Erythroblast (primary cell): ENCODE measurements around the gene EXOSC6.
A peak's percentile ranks its signal among the peaks of the same experiment; 100 is the strongest.
"Not testable (repeated sequence)": the region's sequence is repeated elsewhere in the genome, so short reads cannot be mapped to it uniquely, and the experiment has no call there.

ENCODE experiments used
- DNase-seq, 2 experiments: peaks; one replicate each; lab custom pipeline; 2025; lab: John Stamatoyannopoulos, UW
- GATA1 ChIP-seq: IDR thresholded peaks from 2 replicates; pipeline ENCODE4 v1.6.1; 2011; ENCODE audit warnings: low read depth, mild to moderate bottlenecking, control low read depth, low read length, moderate library complexity
- POLR2A ChIP-seq: IDR thresholded peaks from 2 replicates; pipeline ENCODE4 v1.6.1; 2011; ENCODE audit warnings: mild to moderate bottlenecking, low read length

EXOSC6 gene

DNA sequence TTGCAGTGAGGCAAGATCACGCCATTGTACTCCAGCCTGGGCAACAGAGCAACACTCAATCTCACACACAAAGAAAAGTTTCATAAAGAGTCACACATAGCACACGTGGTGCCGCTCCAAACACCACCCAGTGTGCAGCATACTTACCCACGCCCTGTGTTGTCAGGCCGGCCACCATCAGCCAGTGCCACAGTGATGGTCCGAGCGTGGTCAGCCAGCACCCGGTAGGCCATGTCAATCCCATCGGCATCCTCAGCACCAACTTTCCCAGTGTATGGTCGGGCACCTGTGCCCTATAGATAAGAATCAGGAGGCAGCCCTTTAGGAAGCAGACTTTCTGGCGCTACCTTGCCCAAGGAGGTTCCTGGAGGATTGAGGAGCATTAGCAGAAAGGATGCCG, 17.7 kb upstream of the EXOSC6 start:
- TF ChIP-seq POLR2A (no peak), GATA1 (no peak)
- DNase-seq: no peak

DNA sequence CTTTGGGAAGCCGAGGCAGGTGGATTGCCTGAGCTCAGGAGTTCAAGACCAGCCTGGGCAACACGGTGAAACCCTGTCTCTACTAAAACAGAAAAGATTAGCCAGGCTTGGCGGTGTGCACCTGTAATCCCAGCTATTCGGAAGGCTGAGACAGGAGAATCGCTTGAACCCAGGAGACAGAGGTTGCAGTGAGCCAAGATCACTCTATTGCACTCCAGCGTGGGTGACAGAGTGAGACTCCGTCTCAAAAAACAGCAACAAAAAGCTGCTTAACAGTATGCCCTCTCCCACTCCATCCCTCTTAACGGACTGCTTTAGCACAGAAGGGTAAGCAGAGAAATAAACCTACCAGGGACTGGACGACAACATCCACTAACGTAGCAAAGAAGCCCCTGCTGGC, 16.2 kb upstream of the EXOSC6 start:
- DNase-seq: not testable (repeated sequence)

DNA sequence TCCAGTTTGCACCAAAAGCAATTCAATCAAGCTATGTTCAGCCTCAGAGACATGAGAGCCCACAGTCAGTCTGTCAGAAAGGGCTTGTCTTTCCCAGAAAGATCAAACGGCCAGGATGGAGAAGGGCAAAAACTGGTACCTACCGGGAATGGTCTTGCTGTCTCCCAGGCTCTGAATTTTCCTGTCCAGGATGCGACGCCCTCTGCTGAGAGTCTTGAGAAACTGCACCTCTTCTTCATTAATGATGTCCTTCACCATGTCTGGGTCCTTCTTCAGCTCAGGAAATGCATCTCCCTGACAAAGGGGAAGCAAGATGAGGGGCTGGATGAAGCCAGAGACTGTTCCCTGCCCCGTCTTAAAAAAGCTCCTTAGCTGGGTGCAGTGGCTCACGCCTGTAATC, 15.8 kb upstream of the EXOSC6 start:
- no peak for TF ChIP-seq POLR2A
- no peak for TF ChIP-seq GATA1
- peak; percentile 41 to 53 for DNase-seq

DNA sequence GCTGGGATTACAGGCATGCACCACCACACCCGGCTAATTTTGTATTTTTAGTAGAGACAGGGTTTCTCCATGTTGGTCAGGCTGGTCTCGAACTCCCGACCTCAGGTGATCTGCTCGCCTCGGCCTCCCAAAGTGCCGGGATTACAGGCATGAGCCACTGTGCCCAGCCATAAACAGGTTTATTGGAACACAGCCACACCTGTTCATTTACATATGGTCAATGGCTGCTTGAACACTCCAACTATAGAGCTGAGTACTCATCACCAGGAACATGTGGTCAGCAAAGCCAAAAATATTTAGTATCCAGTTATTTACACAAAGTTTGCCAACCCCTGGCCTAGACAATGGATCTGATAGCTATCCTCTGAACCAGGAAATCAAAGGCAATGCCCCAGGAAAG, 8.2 kb upstream of the EXOSC6 start:
- not testable (repeated sequence) for DNase-seq

DNA sequence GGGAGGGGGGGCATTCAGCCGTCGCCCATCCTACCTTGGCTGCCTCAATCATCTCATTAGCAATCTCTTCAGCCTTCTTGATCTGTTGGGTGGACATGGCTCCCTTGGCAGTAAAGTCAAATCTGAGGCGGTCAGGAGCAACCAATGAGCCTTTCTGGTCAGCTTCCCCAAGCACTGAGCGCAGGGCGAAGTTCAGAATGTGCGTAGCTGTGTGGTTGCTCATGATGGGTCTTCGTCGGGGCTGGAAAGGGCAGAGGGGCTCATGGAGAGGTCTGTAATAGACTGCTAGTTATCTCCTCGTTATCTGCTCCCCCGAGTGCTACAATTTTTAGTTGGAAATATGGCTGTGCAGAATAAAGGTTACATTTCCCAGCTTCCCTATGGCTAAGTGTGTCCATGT, 7.2 kb upstream of the EXOSC6 start:
- TF ChIP-seq POLR2A (no peak), GATA1 (no peak)
- DNase-seq: no peak

DNA sequence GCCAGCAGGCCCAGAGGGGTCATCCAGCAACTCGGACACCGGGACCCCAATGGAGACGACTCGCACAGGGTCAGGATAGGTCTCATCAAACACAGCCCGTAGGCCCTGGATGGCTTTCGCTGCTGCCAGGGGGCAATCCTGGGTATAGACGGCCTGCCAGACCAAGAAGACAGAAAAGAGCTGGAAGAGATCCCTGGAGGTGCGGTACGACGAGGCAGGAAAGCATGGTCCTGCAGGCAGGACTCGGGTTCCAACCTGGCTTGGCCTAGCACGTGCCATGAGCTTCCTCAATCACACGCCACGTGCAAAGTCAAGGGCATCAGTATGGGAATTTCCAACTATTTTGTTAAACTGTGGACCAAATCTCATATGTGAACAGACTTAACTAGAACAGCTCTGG, 6.3 kb upstream of the EXOSC6 start:
- TF ChIP-seq GATA1 (no peak), POLR2A (no peak)
- DNase-seq: no peak

DNA sequence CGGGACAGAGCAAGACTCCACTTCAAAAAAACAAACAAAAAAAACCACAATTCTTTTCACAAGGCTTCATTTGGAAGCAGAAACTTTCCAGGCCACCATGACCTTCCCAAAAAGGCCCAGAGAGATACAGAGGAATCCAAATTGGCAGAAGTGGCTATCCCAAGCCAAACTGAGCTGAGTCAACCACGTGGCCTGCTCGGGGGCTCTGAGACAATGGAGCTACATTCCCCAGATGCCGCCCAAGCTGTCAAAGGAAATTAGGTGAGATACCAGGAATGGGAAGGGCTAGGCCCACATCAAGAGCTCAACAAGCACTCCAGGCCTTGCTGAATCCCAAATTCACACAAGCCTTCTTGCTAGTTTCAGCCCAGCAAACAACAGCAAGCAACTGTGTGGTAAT, 5.7 kb upstream of the EXOSC6 start:
- TF ChIP-seq GATA1: no peak
- TF ChIP-seq POLR2A: no peak
- DNase-seq: no peak

DNA sequence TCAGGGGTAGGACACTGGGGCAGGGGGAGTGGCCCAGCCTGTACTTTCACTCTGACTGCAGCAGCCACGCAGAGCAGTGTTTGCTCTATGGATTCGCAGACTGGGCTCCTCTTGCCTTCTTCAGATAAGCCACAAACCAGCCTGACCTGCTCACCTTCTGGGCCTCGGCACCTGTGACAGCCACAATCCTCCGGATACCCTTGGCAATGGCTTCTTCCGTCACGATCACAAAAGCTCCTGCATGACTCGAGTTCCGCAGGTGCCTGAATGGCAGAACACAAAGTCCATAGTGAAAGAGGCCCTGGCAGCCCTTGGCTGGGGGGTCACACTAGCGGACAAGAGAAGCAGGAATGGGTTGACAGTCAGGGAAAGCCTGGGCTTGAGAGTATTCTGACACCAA, 3.8 kb upstream of the EXOSC6 start:
- TF ChIP-seq POLR2A (no peak), GATA1 (no peak)

DNA sequence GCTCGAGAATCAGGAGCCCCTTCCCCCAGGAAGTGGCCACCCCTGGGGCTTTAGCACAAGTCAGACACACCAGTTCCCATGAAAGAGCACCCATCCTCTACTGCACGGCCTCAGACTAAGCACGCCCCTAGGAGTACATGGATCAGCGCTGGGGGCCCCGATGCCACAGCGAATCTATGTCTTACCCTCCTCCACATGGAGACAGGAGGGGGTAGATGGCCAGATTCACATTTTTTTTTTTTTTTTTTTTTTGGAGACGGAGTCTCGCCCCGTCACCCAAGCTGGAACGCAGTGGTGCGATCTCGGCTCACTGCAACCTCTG, 3.2 kb upstream of the EXOSC6 start:
- no peak for DNase-seq
- TF ChIP-seq POLR2A (no peak), GATA1 (no peak)

More for the DNA sequence above, 3.8 kb upstream of the EXOSC6 start:
- DNase-seq: no peak

DNA sequence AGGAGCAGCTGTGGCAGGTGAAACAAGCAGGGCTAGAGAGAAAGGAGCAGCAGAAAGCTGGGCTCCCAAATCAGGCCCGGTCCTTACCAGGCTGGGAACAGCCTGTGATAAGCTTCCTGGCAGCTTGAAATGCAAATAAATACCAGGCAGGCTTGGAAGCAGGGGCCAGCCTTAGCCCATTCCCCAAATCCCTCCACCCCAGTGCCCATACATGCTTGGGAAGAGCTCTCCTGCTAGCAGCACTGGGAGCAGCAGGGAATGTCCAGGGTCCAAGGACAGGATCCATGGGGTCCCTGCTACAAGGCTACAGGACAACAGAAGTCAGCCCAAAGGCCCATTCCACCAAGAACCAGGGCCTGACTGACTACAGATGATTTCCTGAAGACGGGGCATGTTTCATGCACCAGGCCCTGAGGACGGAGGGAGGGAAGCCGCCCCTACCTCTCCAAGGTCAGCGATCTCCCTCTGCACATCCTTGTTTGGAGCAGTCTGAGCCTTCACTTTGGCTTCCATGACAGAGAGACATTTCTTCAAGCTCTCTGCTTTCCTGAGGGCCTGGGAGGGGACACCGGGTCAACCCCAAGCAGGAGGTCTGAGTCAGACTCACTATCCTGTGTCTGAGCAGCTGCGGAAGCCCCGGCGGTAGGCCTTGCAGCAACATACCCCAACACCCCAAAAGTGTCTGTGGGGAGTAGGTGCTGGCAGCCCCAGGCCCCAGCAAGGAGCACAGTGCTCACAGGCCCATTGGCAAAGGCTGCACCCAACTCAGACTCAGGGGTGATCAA, 2.6 kb upstream of the EXOSC6 start:
- TF ChIP-seq POLR2A (no peak), GATA1 (no peak)
- DNase-seq: no peak

DNA sequence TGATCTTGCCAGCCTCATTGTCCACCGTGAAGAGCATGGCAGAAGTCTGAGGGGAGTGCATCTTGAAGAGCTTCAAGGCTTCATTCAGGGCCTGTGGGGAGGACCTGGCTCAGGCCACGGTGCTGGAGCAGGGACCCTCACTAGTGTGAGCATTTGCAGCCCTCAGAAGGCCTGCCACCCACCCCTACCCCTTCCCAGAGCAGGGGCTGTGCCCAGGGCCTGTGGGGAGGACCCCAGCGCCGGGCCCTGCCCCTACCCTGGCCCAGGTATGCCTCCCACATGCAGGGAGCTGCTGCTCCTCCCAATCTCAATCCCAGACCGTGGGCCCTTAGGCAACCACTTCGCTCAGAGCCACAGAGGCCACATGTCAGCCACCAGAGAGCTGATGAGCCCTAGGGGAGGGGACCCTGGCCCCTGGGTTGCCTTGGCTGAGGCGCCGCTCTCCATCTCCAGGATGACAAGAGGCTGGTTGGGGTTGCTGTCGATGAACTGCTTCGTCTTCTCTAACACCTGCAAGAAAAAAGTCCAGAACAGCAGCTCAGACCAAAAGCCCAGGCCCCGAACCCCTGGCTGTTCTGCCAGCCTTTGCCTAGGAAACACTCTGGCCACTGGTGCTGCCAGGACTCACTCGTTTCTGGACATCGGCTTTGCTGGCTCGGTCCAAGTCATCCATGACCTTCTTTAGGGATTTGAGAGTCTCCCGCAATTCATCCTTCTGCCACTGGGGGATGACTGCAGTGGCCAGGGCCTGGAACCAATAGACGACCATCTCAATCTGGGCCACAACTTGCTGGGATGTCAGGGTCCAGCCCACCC, 1.8 kb upstream of the EXOSC6 start:
- no peak for TF ChIP-seq POLR2A
- TF ChIP-seq GATA1: no peak
- DNase-seq: peak; percentile 53 to 65

DNA sequence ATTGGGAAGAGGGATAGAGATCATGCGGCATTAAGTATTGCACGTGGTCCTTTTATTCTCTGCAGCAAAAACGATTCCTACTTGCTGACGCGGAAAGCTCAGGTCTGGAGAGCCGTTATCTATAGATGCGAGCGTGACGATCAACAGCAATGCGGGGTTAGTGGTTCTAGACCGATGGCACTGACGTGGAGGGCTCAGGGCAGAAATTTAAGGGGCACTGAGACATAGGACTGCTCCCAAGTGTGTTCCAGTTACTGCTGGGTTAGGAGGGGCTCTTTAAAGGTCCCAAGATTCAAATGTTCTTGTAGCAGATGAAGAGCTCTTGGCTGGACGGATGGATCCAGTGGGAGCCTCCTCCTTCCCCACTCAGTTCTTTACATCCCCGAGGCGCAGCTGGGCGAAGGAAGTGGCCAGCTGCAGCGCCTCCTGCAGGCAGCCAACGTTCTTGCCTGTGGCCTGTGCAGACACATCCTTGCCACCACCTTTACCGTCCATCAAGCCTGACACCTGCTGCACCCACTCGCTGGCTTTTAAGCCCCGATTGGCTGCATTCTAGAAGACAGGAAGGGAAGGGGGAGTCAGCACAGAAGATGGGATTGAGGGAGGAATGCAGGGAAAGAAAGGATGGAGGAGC, 732 bp upstream of the EXOSC6 start:
- peak; percentile 55 to 67 for DNase-seq

DNA sequence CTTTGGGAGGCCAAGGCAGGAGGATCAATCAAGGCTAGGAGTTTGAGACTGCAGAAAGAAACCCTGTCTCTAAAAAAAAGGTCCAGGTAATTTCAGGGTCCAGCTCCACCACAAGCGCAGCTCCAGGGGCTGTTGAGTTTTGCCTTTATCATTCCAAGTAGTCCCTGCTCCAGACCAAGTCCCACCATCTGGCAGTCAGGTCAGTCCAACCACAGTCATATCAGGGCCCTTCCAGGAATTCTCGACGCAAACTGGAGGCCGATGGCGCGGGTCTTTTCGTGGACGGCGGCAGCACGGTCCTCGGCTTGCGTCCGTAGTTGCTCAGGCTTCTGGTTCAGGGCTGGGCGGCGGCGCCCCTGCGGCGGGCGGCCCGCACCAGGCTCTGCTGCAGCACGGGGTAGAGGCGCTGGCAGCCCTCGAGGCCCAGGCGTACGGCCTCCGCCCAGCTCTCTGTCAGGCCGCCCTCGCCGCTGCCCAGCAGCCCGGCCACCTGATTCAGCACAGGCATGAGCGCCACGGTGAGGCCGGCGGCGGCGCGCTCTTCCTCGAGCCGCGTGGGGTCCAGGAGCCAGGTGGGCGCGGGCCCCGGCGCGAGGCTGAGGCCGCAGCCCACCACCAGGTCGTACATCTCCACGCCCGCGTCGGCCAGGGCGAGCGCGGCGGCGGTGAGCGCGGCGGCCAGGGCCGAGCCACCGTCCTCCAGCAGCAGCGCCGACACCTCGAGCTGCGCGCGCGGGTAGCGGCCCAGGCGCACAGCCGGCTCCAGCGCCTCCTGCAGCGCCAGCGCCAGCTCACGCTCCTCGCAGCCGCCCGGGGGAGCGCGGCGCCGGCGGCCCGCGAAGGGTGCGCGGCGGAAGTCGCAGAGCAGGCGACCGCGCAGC, 752 bp downstream of the EXOSC6 start:
- DNase-seq: peak; percentile 74 to 77
- no peak for TF ChIP-seq POLR2A
- no peak for TF ChIP-seq GATA1

More for the DNA sequence above, 732 bp upstream of the EXOSC6 start:
- TF ChIP-seq POLR2A: no peak
- TF ChIP-seq GATA1: no peak

DNA sequence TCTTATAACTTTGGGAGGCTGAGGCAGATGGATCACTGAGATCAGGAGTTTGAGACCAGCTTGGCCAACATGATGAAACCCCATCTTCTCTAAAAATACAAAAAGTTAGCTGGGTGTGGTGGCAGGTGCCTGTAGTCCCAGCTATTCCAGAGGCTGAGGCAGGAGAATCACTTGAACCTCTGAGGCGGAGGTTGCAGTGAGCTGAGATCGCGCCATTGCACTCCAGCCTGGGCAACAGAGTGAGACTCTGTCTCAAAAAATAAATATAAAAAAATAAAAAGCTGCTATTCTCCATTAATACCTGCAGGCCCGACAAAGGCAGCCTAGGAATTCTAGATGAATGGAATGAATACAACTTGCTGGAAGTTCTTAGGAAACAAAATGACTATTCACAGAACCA, 2.0 kb downstream of the EXOSC6 start:
- not testable (repeated sequence) for DNase-seq

DNA sequence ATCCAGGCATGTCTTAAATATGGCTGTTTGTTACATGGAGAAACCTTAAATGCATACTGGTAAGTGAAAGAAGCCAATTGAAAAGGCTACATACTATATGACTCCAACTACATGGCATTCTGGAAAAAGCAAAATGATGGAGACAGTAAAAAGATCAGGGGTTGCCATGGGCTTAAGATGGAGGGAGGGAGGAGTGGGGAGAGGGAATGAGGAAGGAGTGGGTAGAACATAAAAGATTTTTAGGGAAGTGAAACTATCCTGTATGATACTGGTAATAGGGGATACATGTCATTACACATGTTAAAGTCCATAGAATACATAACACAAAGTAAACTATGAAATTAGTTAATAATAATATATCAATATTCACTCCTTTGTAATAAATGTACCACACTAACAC, 13.0 kb downstream of the EXOSC6 start:
- DNase-seq: not testable (repeated sequence)

DNA sequence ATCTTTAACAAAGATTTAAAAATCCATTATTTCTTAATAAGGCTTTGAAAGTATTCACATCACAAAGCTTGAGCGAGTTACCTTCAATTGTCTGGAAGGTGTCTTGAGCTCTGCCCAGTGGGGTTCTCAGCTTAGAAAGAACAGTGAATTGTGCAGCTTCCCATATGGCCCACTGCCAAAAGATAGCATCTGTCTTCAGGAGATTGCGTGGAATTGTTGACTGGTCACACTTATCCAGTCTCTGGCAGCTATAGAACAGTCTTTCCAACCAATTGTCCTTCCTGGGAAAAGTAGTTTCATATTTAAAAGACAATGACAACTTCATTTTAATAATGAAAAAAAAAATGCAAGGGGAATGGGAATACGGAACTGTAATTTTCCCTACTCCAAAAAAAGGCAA, 19.9 kb downstream of the EXOSC6 start:
- peak in 1 of 2 experiments; percentile 9 for DNase-seq

DNA sequence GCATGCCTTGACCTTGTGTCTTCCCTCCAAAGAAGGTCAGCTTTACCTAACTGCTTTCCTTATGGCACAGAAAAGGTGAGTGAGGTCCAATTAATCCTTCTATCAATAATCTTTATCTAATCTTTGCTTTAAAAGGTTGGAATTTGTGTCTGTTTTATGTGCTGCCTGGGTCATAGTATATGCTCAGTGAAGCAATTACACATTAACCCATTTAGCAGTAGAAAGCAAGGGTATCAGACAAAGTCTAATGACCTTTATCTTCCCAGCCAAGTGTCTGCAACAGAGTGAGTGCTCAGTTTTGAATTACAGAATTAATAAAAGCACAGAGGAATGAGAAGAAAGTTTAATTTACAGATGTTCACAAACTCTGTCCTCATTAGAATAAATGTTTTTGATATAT, 25.7 kb downstream of the EXOSC6 start:
- not testable (repeated sequence) for DNase-seq

DNA sequence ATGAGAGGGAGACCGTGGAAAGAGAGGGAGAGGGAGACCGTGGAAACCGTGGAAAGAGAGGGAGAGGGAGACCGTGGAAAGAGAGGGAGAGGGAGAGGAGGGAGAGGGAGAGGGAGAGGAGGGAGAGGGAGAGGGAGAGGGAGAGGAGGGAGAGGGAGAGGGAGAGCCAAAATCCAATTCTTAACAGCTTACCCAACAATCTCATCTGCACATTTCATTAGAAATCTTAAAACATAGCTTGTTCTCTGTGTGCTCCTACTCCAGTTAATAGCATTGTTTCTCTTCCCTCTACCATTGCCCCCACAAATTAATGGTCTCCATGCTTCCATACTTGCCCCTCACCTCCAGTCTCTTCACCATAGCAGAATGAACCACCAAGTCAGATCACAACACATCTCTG, 26.3 kb downstream of the EXOSC6 start:
- not testable (repeated sequence) for DNase-seq

DNA sequence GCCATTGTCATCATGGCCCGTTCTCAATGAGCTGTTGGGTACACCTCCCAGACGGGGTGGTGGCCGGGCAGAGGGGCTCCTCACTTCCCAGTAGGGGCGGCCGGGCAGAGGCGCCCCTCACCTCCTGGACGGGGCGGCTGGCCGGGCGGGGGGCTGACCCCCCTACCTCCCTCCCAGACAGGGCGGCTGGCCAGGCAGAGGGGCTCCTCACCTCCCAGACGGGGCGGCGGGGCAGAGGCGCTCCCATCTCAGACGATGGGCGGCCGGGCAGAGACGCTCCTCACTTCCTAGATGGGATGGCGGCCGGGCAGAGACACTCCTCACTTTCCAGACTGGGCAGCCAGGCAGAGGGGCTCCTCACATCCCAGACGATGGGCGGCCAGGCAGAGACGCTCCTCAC, 27.1 kb downstream of the EXOSC6 start:
- not testable (repeated sequence) for DNase-seq

DNA sequence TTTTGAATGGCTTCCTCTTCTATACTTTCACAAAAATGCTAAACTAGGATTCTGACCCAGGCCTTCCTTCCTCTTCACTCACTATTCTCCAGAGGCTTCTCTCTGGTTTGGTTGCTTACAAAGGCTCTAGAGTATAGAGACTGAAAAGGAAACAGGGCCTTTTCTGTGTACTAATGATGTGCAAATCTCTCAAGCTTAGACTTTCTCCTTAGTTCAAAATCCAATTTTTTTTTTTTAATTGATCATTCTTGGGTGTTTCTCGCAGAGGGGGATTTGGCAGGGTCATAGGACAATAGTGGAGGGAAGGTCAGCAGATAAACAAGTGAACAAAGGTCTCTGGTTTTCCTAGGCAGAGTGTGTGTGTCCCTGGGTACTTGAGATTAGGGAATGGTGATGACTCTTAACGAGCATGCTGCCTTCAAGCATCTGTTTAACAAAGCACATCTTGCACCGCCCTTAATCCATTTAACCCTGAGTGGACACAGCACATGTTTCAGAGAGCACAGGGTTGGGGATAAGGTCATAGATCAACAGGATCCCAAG, 27.7 kb downstream of the EXOSC6 start:
- not testable (repeated sequence) for DNase-seq
